OCI-LY1 (cell line): Measurements from ENCODE around the gene NTSR1.

Experiments
- H2AFZ ChIP-seq: fragments of 200-600 bp; sonication (generic), shearing (Covaris generic); 2 replicates; pipeline ENCODE4 v1.6.0; 2014; ENCODE audit warnings: antibody characterized with exemption, mild to moderate bottlenecking, low read length
- H3F3A ChIP-seq: fragments of 200-600 bp; sonication (generic), shearing (Covaris generic); 2 replicates; pipeline ENCODE4 v1.6.0; 2014; ENCODE audit warnings: mild to moderate bottlenecking, antibody characterized with exemption, low read length, moderate library complexity; ENCODE audit not compliant: insufficient read depth
- H3K27ac ChIP-seq: fragments of 200-600 bp; sonication (generic); 2 replicates; pipeline ENCODE4 v1.5.1; 2014; ENCODE audit warnings: low read length, mixed run types, mild to moderate bottlenecking, low read depth; ENCODE audit not compliant: poor library complexity, severe bottlenecking
- H3K27me3 ChIP-seq: fragments of 200-600 bp; sonication (generic); 2 replicates; pipeline ENCODE4 v1.6.0; 2014; ENCODE audit warnings: antibody characterized with exemption, mild to moderate bottlenecking, low read length, moderate library complexity; ENCODE audit not compliant: insufficient read depth
- H3K36me3 ChIP-seq: fragments of 200-600 bp; sonication (generic); 2 replicates; pipeline ENCODE4 v1.6.1; 2014; ENCODE audit warnings: mild to moderate bottlenecking, antibody characterized with exemption, low read length, moderate library complexity, mixed read lengths; ENCODE audit not compliant: insufficient read depth
- H3K4me1 ChIP-seq: fragments of 200-600 bp; sonication (generic); 2 replicates; pipeline ENCODE4 v1.5.1; 2014; ENCODE audit warnings: mild to moderate bottlenecking, low read length, moderate library complexity; ENCODE audit not compliant: insufficient read depth, severe bottlenecking
- H3K4me2 ChIP-seq: fragments of 200-600 bp; sonication (generic), shearing (Covaris generic); 2 replicates; pipeline ENCODE4 v1.6.1; 2014; ENCODE audit warnings: low read length
- H3K4me3 ChIP-seq: fragments of 200-600 bp; sonication (generic); 2 replicates; pipeline ENCODE4 v1.5.1; 2014; ENCODE audit warnings: low read length, low read depth, mild to moderate bottlenecking, mixed read lengths; ENCODE audit not compliant: poor library complexity, severe bottlenecking
- H3K79me2 ChIP-seq: fragments of 200-600 bp; shearing (Covaris generic); 2 replicates; pipeline ENCODE4 v1.6.1; 2016; ENCODE audit warnings: mixed run types, low read length, mixed read lengths; ENCODE audit not compliant: insufficient read depth
- H3K9ac ChIP-seq: fragments of 200-600 bp; sonication (generic), shearing (Covaris generic); 2 replicates; pipeline ENCODE4 v1.6.1; 2014; ENCODE audit warnings: mild to moderate bottlenecking, low read length, mixed read lengths
- H3K9me2 ChIP-seq: fragments of 200-600 bp; sonication (generic), shearing (Covaris generic); 2 replicates; pipeline ENCODE4 v1.6.1; 2014; ENCODE audit warnings: low read depth, mild to moderate bottlenecking, low read length, mixed read lengths
- H3K9me3 ChIP-seq: fragments of 200-600 bp; shearing (Covaris generic); 2 replicates; pipeline ENCODE4 v1.6.1; 2014; ENCODE audit warnings: low read length, mixed read lengths
- H4K20me1 ChIP-seq: fragments of 200-600 bp; sonication (generic), shearing (Covaris generic); 2 replicates; pipeline ENCODE4 v1.6.0; 2016; ENCODE audit warnings: mild to moderate bottlenecking, low read length; ENCODE audit not compliant: insufficient read depth
- CTCF ChIP-seq: fragments of 200-600 bp; sonication (generic), shearing (Covaris generic); IDR thresholded peaks from 2 replicates; pipeline ENCODE4 v1.5.1; 2017; ENCODE audit warnings: mild to moderate bottlenecking, antibody characterized with exemption, low read length, moderate library complexity, mixed read lengths
- EZH2 ChIP-seq: fragments of 200-600 bp; sonication (generic), shearing (Covaris generic); IDR thresholded peaks from 2 replicates; pipeline ENCODE4 v1.8.0; 2017; ENCODE audit warnings: borderline replicate concordance, mixed run types, mild to moderate bottlenecking, antibody characterized with exemption, low read length, moderate library complexity, mixed read lengths

Gene NTSR1

DNA sequence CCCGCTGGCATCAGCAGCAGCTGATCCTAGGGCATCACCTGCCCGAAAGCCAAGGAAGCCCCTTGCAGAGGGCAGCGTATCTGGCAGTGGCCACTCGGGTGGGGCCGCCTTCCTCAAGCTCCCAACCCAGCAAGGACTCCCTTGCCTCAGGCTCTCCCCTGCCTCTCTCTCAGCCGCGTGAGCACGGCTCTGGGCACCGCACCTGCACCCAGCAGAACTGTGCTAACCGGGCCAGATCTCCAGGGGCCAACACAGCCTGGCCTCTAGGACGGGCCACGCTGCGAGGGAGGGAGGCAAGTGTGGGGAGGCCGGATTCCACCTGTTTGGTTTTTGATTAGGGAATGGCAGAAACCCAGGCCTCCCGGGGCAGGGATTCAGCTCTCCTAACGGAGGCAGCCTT is 75.9 kb downstream of the NTSR1 start:
- Histone ChIP-seq H3K27ac (no peak overlapping the region), H2AFZ (no peak overlapping the region), H3K4me1 (no peaks in the 10 kb centered on the region), H3K4me2 (no peak overlapping the region), H3K36me3 (no peaks in the 10 kb centered on the region), H4K20me1 (no peaks in the 10 kb centered on the region), H3K27me3 (0 out of 2 replicates have a peak, but pooled peaks cover 8% of the 10 kb centered on the region), H3K4me3 (no peak overlapping the region), H3K9ac (no peak overlapping the region), H3F3A (no peaks in the 10 kb centered on the region), H3K9me3 (no peaks in the 10 kb centered on the region), H3K9me2 (no peaks in the 10 kb centered on the region), H3K79me2 (no peaks in the 10 kb centered on the region)
- TF ChIP-seq CTCF (no peak), EZH2 (no peak)

GRCh38 chr20:62785393-62785792 is 76.8 kb downstream of the NTSR1 start:
- Histone ChIP-seq H3K27me3 (0 out of 2 replicates have a peak, but pooled peaks cover 8% of the 10 kb centered on the region), H4K20me1 (no peaks in the 10 kb centered on the region), H2AFZ (no peak overlapping the region), H3K27ac (no peak overlapping the region), H3F3A (no peaks in the 10 kb centered on the region), H3K4me1 (no peaks in the 10 kb centered on the region), H3K4me3 (no peak overlapping the region), H3K9ac (no peak overlapping the region), H3K36me3 (no peaks in the 10 kb centered on the region), H3K9me2 (no peaks in the 10 kb centered on the region), H3K79me2 (no peaks in the 10 kb centered on the region), H3K4me2 (no peak overlapping the region), H3K9me3 (no peaks in the 10 kb centered on the region)
- TF ChIP-seq EZH2 (no peak), CTCF (no peak)

GRCh38 chr20:62786157-62786556 is 77.5 kb downstream of the NTSR1 start:
- no peak overlapping the region for H3K27ac ChIP-seq
- H3K27me3 ChIP-seq = 0 out of 2 replicates have a peak, but pooled peaks cover 8% of the 10 kb centered on the region
- H3F3A ChIP-seq = no peaks in the 10 kb centered on the region
- no peaks in the 10 kb centered on the region for H3K36me3 ChIP-seq
- H3K9me3 ChIP-seq = no peaks in the 10 kb centered on the region
- H3K79me2 ChIP-seq = no peaks in the 10 kb centered on the region
- TF ChIP-seq EZH2 (no peak), CTCF (no peak)
- H3K4me3 ChIP-seq = no peak overlapping the region
- H4K20me1 ChIP-seq = no peaks in the 10 kb centered on the region
- H3K9me2 ChIP-seq = no peaks in the 10 kb centered on the region
- no peak overlapping the region for H2AFZ ChIP-seq
- no peak overlapping the region for H3K9ac ChIP-seq
- no peaks in the 10 kb centered on the region for H3K4me1 ChIP-seq
- H3K4me2 ChIP-seq = no peak overlapping the region
